ENCODE results near the gene KRTAP5-8. TPM values are rescaled to one million over a fixed set of nuclear protein-coding genes. Genes with fewer than 3 reads are reported as not detected.
"Not testable (repeated sequence)": the region's sequence is repeated elsewhere in the genome, so short reads cannot be mapped to it uniquely, and the experiment has no call there.

KRTAP5-8 gene
- total and polyA plus RNA-seq, 7 donors, result 0.29 TPM; not detected in 6

DNA sequence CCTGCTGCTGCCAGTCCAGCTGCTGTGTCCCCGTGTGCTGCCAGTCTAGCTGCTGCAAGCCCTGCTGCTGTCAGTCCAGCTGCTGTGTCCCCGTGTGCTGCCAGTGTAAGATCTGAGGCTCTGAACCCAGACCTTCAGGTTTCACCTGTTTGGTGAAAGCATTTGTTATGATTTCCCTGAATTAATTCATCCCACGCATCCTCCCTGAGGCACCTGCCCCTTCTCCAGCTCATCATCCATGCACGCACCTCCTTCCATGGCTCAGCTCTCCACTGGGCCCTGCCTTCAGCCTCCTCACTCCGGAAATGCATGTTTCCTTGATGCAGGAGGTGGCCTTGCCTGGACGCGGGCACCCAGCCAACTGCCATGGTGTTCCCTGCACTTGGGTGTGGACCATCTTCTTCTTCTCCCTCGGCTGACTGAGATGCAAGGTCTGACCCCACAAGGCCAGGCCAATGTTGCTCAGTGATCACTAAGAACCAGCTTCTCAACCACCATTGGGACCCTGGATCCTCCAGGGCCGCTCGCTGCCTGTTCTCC, 28.3 kb downstream of the KRTAP5-8 start:
- H3K4me3 ChIP-seq, result no peak overlapping the region
- intact Hi-C loops (cut with DNase I), result no loop called here
- peaks cover 0 to 8% (median 3%) of the 10 kb centered on the region in 4 donors for H3K4me1 ChIP-seq
- H3K27ac ChIP-seq, result no peak overlapping the region
- TF ChIP-seq, protein P1, sequence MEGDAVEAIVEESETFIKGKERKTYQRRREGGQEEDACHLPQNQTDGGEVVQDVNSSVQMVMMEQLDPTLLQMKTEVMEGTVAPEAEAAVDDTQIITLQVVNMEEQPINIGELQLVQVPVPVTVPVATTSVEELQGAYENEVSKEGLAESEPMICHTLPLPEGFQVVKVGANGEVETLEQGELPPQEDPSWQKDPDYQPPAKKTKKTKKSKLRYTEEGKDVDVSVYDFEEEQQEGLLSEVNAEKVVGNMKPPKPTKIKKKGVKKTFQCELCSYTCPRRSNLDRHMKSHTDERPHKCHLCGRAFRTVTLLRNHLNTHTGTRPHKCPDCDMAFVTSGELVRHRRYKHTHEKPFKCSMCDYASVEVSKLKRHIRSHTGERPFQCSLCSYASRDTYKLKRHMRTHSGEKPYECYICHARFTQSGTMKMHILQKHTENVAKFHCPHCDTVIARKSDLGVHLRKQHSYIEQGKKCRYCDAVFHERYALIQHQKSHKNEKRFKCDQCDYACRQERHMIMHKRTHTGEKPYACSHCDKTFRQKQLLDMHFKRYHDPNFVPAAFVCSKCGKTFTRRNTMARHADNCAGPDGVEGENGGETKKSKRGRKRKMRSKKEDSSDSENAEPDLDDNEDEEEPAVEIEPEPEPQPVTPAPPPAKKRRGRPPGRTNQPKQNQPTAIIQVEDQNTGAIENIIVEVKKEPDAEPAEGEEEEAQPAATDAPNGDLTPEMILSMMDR (IDR thresholded peaks at IDR 0.05), result no peak
- TF ChIP-seq EP300 (IDR thresholded peaks at IDR 0.05), result no peak
- no peak for TF ChIP-seq POLR2AphosphoS5 (IDR thresholded peaks at IDR 0.05)
- no peak for TF ChIP-seq POLR2A (IDR thresholded peaks at IDR 0.05)
- H3K27me3 ChIP-seq, result peaks cover 0 to 15% (median 11%) of the 10 kb centered on the region in 3 donors
- WGBS, 2 donors, result 55 to 76% methylated on average over 10 of the region's 10 CpGs
- H3K36me3 ChIP-seq, result no peaks in the 10 kb centered on the region
- DNase-seq, result no peak
- H3K9me3 ChIP-seq, result no peaks in the 10 kb centered on the region

DNA sequence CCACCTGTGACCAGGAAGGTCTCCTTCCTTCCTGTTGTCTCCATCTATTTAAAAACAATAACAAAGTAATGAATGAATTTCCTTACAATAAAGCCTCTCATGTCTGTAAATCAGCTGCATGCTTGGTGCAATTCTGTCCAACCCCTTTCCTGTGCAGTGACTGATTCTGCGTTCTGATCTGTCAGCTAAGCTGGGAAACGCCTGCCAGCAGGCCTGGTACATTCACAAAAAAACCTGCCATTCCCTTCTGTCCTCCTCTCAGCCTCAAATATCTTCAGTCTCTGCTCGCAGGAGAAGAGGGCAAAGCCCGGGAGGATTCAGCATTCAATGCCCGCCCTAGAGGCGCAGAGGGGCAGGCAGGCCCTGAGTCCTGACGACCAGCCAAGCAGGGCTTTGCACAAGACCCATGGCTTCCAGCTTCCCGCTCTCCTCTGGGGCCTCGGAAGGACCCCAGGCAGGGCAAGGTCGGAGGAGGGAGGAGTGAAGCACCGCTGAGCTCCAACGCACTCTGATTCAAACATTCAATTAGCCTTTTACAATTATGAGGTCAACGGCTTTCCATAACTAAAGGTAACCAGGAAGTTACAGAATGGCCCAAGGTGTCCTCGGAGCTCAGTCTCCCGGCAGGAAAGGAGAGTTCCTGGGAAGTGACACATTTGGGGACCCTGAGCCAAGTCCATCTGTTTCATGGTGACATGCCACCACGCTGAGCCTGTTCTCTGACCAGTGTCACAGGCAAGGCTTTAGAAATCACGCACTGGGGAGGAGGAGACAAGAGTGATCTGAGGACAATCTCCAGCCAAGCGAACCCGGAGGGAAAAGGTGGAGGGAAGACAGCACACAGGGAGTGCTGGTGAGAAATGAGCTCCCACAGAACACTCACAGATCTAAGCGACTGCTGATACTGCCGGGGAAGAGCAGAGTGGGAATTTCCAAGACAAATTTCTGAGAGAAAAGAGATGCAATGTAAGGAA, 29.1 kb downstream of the KRTAP5-8 start:
- intact Hi-C loops (cut with DNase I); DNase-seq; H3K36me3 ChIP-seq; H3K4me3 ChIP-seq; H3K9me3 ChIP-seq; H3K27ac ChIP-seq; H3K4me1 ChIP-seq: not testable (repeated sequence)
- WGBS, 2 donors, result 75 to 79% methylated on average over 20 to 21 of the region's 21 CpGs
- peaks cover 0 to 15% (median 11%) of the 10 kb centered on the region in 3 donors for H3K27me3 ChIP-seq

DNA sequence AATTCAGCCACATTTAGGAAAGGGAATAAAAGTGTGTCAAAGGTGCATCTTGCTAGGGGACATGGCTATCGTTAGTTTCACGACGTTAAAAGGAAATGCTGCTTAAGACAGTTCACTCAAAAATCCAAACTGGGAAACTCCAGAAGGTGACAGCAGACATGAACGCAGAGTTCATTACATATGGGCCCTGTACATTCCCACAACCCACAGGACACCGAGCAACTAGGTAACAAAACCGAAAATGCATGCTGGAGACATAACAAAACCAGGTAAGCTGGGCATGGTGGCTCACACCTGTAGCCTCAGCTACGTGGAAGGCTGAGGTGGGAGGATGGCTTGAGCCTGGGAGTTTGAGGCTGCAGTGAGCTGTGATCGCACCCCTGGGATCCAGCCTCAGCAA, 29.8 kb downstream of the KRTAP5-8 start:
- H3K36me3 ChIP-seq; intact Hi-C loops (cut with DNase I); DNase-seq; H3K4me3 ChIP-seq; H3K9me3 ChIP-seq; H3K4me1 ChIP-seq; H3K27ac ChIP-seq: not testable (repeated sequence)
- 86 to 87% methylated on average over 8 of the region's 8 CpGs for WGBS, 2 donors
- peaks cover 0 to 15% (median 11%) of the 10 kb centered on the region in 3 donors for H3K27me3 ChIP-seq

DNA sequence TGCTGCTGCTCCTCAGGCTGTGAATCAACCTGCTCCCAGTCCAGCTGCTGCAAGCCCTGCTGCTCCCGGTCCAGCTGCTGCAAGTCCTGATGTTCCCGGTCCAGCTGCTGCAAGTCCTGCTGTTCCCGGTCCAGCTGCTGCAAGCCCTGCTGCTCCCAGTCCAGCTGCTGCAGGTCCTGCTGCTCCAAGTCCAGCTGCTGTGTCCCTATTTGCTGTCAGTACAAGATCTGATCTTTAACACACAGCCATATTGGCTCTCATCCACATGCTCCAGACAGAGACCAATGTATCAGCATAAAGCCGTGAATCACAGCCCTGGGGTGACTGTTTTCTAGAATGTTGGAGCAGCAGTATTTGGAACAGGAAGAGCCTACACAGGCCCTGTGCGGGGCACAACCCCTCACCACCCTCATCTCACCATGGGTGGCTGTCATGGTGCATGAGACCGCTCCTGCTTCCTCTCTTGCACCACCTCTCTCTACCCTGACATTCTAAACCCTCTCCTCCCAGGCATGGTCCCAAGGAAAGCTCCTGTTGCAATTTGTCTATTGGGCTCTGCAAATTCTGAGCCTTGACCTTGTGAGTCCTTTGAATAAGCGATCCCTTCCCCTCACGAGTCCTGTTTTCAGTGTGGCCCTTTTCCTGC, 31.0 kb downstream of the KRTAP5-8 start:
- TF ChIP-seq POLR2AphosphoS5 (IDR thresholded peaks at IDR 0.05), result peak in 1 of 4 donors; percentile 48
- no peak for TF ChIP-seq POLR2A (IDR thresholded peaks at IDR 0.05)
- TF ChIP-seq, protein P1 (IDR thresholded peaks at IDR 0.05), result no peak
- no peaks in the 10 kb centered on the region for H3K9me3 ChIP-seq
- peaks cover 0 to 9% (median 3%) of the 10 kb centered on the region in 3 donors for H3K27me3 ChIP-seq
- peaks cover 0 to 8% (median 3%) of the 10 kb centered on the region in 4 donors for H3K4me1 ChIP-seq
- no peak overlapping the region for H3K4me3 ChIP-seq
- intact Hi-C loops (cut with DNase I), result no loop called here
- no peaks in the 10 kb centered on the region for H3K36me3 ChIP-seq
- no peak overlapping the region for H3K27ac ChIP-seq
- DNase-seq, result peak; percentile 73
- 72 to 74% methylated on average over 8 of the region's 8 CpGs for WGBS, 2 donors

DNA sequence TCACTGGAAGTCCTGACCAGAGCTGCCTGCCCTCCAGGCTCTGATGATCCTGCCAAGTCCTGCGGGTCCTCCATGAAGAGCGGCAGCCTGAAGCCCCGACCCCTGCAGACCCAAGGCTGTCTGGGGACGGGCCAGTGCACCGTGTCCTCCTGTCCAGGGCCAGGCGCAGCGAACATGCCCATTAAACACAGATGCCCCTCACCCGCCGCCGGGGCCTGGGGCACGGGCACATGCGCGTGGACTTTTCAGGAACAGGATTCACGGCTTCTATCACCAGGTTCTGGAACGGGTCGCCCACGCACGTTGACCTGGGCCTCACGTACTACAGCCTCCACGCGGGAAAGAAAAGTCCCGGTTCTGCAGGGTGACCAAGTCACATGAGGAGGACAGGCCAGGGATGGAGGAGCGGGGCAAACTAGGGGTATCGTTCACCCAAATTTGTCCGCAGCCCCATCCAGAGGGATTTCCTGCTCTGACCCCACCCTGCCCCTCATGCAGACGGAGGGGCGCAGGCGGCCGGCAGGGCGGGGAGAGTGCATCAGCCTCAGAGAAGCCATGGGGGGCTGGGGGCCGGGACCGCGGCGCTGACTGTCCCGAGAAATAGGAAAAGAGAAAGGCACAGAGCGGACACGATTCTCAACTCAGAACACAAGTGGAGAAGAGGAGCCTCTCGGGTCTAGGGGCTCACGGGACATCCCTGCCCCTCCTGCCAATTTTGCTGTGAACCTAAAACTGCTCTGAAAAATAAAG, 33.5 kb downstream of the KRTAP5-8 start:
- DNase-seq; H3K9me3 ChIP-seq; H3K27me3 ChIP-seq; H3K36me3 ChIP-seq; H3K4me3 ChIP-seq; H3K4me1 ChIP-seq; intact Hi-C loops (cut with DNase I); H3K27ac ChIP-seq: not testable (repeated sequence)
- WGBS, 2 donors, result 80 to 84% methylated on average over 37 of the region's 39 CpGs
